Activated T-cell treated with anti-CD3 and anti-CD28 coated beads for 4 hours (primary cell): ENCODE results near the gene GRAP.
"Not testable (repeated sequence)": the region's sequence is repeated elsewhere in the genome, so short reads cannot be mapped to it uniquely, and the experiment has no call there.

ENCODE experiments used
- DNase-seq: peaks from one replicate; pipeline ENCODE4 v3.0.0-alpha.2; 2020

Gene GRAP

GRCh38 chr17:19041871-19042270 lies 4.9 kb downstream of the GRAP start:
- not testable (repeated sequence) for DNase-seq

DNA sequence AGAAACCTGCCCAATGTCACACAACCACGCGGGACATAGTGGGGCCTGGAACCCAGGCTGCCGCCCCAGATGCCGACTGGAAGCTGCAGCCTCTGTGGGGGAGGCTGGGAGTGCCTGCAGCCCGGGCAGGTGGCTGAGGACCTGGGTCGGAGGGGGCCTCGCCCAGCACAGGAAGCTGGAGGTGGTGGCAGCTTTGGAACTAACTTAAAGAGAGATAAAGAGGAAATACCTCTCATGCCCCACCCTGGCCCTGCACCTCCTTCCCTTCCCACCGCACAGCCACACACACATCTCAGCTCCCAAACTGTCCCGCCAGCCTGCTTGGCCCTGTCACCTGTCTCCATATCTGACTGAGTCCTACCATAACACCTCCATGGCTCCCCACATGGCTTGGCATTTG lies 6.4 kb downstream of the GRAP start:
- DNase-seq, result not testable (repeated sequence)

DNA sequence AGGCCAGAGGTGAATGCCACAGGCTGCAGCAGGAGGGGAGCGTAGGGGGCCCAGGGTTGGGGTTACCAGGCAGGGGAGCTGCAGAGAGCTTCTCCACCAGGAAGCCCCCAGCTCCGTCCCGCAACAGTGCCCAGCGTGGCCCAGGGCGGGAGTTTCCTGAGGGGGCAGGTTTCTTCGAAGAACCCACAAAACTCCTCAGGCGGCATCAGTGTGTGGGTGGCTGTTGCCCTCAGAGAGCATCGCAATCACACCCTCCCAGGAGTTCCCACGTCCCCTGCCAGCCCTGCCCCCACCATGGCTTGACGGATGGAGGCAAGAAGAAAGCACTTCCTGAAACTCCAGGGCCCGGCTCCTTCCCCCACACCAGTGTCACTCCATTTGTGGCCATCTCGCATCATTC lies 8.0 kb downstream of the GRAP start:
- not testable (repeated sequence) for DNase-seq

- not testable (repeated sequence) for DNase-seq
Measured at GRCh38 chr17:19038007-19038406, 8.8 kb downstream of the GRAP start.

DNA sequence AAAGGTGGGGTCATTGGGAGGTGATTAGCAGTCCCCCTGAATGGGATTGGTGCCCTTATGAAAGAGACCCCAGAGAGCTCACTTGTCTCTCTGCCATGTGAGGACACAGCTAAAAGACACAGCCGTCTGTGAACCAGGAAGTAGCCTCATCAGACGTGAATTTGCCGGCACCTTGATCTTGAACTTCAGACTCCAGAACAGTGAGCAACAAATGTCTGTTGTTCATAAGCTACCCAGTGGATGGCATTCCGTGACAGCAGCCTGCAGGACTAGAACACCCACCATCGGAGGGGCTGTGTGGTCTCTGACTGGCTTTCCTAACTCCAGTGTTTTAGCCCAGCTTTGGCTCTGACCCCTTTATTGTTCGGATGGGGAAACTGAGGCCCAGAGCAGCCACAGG lies 9.2 kb downstream of the GRAP start:
- DNase-seq, result not testable (repeated sequence)

DNA sequence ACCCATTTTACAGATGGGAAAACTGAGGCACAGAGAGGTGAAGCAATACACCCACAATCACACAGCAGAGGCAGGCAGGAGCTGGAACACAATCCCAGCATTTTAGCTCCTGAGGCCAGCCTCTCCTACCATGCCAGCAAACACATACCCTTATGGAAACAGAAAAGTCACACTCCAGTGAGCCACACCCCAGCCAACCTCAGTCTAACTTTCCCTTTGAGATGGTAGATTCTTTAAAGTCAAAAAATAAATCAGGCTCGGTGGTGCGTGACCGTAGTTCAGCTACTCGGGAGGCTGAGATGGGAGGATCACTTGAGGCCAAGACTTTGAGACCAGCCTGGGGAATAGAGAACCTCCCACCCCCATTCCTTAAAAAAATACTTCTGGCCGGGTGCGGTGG lies 10.6 kb downstream of the GRAP start:
- DNase-seq, result not testable (repeated sequence)

- DNase-seq, result not testable (repeated sequence)
Measured at GRCh38 chr17:19032377-19032988, 14.3 kb downstream of the GRAP start.

GRCh38 chr17:19031729-19032128 lies 15.0 kb downstream of the GRAP start:
- peak; percentile 25 for DNase-seq

- not testable (repeated sequence) for DNase-seq
Measured at GRCh38 chr17:19030771-19031449, 15.8 kb downstream of the GRAP start.

GRCh38 chr17:19029740-19030139 lies 17.0 kb downstream of the GRAP start:
- DNase-seq, result not testable (repeated sequence)

DNA sequence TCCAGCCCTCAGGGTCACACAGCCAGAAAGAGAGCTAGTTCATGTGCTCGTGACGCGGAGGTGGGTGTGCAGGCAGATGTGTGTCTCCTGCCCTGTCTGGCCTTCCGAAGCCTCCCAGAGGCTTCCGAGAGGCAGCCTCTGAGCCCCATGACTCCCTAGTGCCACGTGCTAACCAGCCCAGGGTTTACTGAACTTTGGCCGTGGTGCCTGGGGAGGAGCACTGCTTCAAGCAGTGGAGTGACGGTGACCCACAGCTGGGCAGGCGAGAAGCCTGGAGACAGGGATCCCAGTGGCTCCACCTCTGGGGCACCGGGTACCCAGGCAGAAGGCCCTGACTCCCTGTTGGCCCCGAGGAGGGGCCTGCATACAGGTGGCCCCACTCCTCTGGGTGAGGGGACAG lies 18.1 kb downstream of the GRAP start:
- not testable (repeated sequence) for DNase-seq

GRCh38 chr17:19024101-19025078 lies 22.4 kb downstream of the GRAP start:
- no peak for DNase-seq

DNA sequence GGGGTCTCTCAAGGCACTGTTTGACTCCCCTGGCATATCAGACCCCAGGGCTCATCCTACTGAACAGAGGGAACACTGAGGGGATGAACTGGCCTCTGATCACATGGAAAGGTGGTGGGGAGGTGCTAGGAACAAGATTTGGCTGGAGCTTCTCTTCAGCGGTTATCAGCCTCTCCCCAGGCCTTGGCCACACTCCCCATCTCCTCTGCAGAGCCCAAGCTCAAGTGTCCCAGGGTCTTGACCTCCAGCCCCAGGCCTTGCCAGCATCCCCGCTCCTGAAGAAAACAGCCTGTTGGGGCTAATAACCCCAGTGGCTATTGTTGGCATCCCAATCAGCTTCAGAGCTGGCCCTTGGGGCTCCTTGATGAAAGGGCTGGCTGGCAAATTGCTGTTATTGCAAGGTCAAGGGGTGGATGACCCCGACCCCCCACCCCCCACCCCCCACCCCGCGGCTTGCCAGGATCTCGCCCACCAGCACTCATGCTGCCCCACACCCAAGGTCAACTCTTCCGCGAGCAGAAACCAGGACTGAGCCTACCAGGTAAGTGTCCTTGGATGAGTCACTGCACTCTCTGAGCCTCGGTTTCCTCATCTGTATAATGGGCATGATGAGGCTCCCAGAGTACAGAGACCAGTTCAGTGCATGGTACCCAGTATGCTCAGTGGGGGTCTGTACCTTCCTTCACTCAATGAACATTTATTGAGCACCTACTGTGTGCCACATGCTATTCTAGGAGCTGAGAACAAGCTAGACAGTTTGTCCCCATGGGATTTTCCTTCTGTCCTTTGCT lies 23.4 kb downstream of the GRAP start:
- no peak for DNase-seq

DNA sequence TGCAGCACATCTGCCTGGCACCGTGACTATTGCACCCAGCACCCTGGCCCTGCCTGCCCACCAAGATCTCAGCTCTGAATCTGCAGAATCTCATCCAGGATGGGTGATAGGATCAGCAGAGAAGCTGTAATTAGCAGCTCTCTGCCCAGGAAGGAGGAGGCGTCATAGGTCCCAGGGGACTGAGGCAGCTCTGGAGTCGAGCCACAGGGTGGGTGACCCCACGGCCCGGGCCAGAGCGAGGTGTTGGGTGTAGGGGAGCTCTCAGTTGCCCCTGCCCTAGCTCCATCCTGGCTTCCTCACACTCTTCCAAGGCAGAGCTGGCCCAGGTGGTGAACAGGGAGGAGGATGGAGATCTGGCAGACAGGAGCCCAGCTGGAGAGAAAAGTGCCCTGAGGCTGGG lies 24.0 kb downstream of the GRAP start:
- no peak for DNase-seq

- DNase-seq, result no peak
Measured at GRCh38 chr17:19022128-19022527, 24.6 kb downstream of the GRAP start.

DNA sequence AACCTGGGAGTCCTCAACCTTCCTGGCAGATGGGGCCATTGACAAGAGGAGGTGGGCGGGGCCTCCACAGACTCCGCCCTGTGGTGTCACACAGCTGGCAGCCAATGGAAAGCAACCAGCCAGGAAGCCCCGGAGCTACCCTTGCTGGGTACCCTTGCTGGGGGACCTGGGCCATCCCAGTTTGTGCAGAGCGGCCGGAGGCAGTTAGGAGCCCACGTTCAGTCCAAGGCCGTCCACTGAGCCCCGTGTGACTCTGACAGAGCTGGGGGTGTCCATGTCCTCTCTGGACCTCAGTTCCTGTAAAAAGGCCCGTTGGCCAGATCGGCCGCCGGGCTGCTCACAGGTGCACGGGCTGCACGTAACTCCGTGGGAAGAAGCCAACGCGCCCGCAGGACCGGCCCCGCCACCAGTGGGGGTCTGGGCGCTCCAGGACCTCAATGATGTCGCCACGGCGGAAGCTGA lies 25.1 kb downstream of the GRAP start:
- no peak for DNase-seq

DNA sequence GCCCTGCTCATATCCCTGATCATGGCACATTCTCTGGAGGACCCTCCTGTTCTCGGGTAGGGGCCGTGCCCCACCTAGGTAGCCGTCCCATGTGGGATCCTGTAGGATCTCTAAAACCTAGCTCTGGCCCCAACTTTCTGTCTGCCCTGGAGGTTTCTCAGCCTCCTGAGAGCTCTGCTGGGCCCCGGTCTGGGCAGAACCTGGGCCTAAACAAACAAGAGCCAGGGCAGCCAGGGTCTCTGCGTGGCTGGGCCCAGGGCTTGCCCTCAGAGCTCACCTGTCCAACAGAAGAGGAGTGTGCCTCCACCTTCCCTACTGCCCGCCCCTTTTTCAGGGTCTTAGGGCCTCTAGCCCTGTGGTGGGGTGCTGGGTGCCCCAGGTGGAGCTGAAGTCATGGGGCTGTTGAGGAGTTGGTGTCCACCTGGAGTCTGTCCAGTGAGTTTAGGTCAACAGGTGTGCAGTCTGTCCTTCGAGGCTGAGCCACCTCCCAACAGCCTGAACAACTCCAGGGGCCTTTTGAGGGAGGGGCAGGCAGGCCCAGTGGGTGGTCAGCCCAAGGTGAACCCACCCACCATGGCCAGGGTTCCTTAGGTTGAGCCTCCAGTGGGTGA lies 25.6 kb downstream of the GRAP start:
- DNase-seq, result not testable (repeated sequence)

DNA sequence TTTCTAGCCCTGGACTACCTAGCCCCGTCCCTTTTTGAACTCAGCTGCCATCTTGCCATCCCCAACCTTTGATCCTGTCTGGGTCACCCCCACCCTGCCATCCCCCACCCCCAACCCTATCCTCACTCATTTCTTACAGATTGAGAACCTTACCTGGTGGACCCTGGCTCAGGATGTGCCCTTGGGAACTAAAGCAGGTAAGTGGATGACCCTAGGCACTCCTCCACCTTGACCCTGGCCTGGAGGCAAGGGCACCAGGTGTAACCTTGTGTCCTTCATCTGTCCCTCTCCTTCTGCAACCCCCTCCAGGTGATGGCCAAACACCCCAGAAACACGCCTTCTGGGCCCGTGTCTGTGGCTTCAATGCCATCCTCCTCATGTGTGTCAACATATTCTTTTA lies 26.7 kb downstream of the GRAP start:
- DNase-seq, result no peak

DNA sequence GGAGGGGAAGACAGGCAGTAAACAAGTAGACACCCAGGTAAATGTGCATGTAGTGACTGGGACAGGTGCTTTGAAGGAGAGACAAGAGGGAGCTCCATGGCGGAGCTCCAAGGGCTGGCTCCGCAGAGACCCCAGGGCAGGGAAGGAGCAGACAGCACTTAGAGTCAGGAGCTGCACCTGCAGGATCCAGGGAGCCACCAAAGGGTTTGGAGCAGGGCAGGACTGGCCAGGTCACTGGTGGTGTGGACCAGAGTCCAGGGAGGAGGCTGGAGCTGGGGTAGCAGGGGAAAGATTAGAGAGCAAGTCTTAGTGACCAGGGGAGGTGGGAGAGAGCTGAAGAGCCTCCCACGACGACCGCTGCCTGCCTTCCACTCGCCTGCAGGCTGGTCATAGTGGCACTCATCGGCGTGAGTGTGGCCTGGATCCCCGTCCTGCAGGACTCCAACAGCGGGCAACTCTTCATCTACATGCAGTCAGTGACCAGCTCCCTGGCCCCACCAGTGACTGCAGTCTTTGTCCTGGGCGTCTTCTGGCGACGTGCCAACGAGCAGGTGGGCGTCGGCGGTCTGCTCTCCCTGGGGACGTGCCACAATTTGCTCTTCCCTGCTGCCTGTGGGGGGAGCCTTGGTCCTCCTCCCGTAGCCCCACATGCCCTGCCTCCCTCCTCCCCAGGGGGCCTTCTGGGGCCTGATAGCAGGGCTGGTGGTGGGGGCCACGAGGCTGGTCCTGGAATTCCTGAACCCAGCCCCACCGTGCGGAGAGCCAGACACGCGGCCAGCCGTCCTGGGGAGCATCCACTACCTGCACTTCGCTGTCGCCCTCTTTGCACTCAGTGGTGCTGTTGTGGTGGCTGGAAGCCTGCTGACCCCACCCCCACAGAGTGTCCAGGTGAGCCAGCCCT lies 27.5 kb downstream of the GRAP start:
- no peak for DNase-seq

DNA sequence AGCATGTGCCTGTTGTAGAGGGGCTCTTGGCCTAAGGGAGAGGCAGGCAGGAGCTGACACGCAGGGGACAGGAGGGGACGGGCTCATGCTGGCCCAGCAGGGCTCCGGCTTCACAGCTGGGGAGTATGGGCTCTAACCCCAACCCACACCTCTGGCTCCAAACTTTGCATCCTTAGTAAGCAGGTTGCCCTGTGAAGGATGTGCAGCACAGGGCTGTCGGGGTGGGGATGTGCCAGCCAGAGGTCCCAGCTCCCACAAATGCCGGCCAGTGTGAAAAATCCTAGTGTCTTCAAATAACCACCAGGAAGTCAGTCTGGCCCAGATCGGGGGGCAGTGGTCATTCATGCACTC lies 28.2 kb downstream of the GRAP start:
- no peak for DNase-seq
